ENCODE results near the gene LAMB4. TPM values are rescaled to one million over a fixed set of nuclear protein-coding genes. Genes with fewer than 3 reads are reported as not detected.

The LAMB4 gene
- total RNA-seq, 2 donors from 2014 or later: 0.26 to 2.0 TPM

- H3K9me3 ChIP-seq: no peaks in the 10 kb centered on the region
- TF ChIP-seq CTCF (IDR thresholded peaks at IDR 0.05) (no peak), POLR2A (IDR thresholded peaks at IDR 0.05) (no peak)
- H3K36me3 ChIP-seq (replicated peaks in 1 of 2; ENCODE audit: insufficient read depth in 1 of 2, low read depth in 2 of 2): peaks cover 0 to 1% of the 10 kb centered on the region in 2 donors
- WGBS, 2 donors: 21 to 26% methylated on average over 1 of the region's 1 CpG
- ATAC-seq (peak; percentile 63), DNase-seq (no peak)
- peaks cover 45% of the 10 kb centered on the region for H3K4me1 ChIP-seq
- H3K4me3 ChIP-seq: no peak overlapping the region
- intact Hi-C loops (cut with DNase I): no loop called here
- H3K27ac ChIP-seq: peak overlapping the region in 3 of 4 donors; percentile 31 to 63 (median 58)
- H3K27me3 ChIP-seq: no peaks in the 10 kb centered on the region
These were observed 136.3 kb downstream of the LAMB4 start for GRCh38 chr7:107993891-107994291.

GRCh38 chr7:107989618-107990373 is 140.4 kb downstream of the LAMB4 start:
- DNase-seq (no peak), ATAC-seq (no peak)
- Histone ChIP-seq H3K4me1 (peaks cover 16% of the 10 kb centered on the region), H3K9me3 (no peaks in the 10 kb centered on the region), H3K27ac (no peak overlapping the region), H3K27me3 (no peaks in the 10 kb centered on the region), H3K36me3 (replicated peaks in 1 of 2; ENCODE audit: insufficient read depth in 1 of 2, low read depth in 2 of 2) (peaks cover 0 to 1% of the 10 kb centered on the region in 2 donors), H3K4me3 (no peak overlapping the region)
- TF ChIP-seq CTCF (IDR thresholded peaks at IDR 0.05): no peak
- no peak for TF ChIP-seq POLR2A (IDR thresholded peaks at IDR 0.05)
- WGBS, 2 donors: 88 to 90% methylated on average over 9 of the region's 9 CpGs
- intact Hi-C loops (cut with DNase I): no loop called here

GRCh38 chr7:107982918-107983389 is 147.2 kb downstream of the LAMB4 start:
- Histone ChIP-seq H3K27ac (no peak overlapping the region), H3K4me1 (no peaks in the 10 kb centered on the region), H3K9me3 (no peaks in the 10 kb centered on the region), H3K27me3 (no peaks in the 10 kb centered on the region), H3K36me3 (replicated peaks in 1 of 2; ENCODE audit: insufficient read depth in 1 of 2, low read depth in 2 of 2) (no peaks in the 10 kb centered on the region), H3K4me3 (no peak overlapping the region)
- ATAC-seq (no peak), DNase-seq (no peak)
- WGBS, 2 donors: 55 to 58% methylated on average over 2 of the region's 2 CpGs
- intact Hi-C loops (cut with DNase I): no loop called here
- no peak for TF ChIP-seq CTCF (IDR thresholded peaks at IDR 0.05)
- TF ChIP-seq POLR2A (IDR thresholded peaks at IDR 0.05): no peak

- no peak for ATAC-seq
These were observed 147.9 kb downstream of the LAMB4 start for GRCh38 chr7:107982042-107982840.

More at GRCh38 chr7:107982042-107982840, 147.9 kb downstream of the LAMB4 start:
- no peak overlapping the region for H3K4me3 ChIP-seq
- H3K4me1 ChIP-seq: no peaks in the 10 kb centered on the region
- H3K36me3 ChIP-seq (replicated peaks in 1 of 2; ENCODE audit: insufficient read depth in 1 of 2, low read depth in 2 of 2): peaks cover 0 to 3% of the 10 kb centered on the region in 2 donors
- H3K9me3 ChIP-seq: no peaks in the 10 kb centered on the region
- no peak overlapping the region for H3K27ac ChIP-seq
- no peak for DNase-seq
- 78 to 86% methylated on average over 9 of the region's 9 CpGs for WGBS, 2 donors
- intact Hi-C loops (cut with DNase I): no loop called here
- TF ChIP-seq CTCF (IDR thresholded peaks at IDR 0.05) (no peak), POLR2A (IDR thresholded peaks at IDR 0.05) (no peak)
- H3K27me3 ChIP-seq: no peaks in the 10 kb centered on the region

Measured in body of pancreas (tissue), 4 donors.